IPS-NIHi11 (cell line): ENCODE measurements around the gene SND1.

ENCODE experiments used
- DNase-seq: peaks from one replicate; pipeline ENCODE4 v3.0.0; 2012; ENCODE audit warnings: mixed read lengths, low spot score

SND1 gene

GRCh38 chr7:128139406-128139805 is 487.4 kb downstream of the SND1 start:
- no peak for DNase-seq

- no peak for DNase-seq
These were observed 489.7 kb downstream of the SND1 start for GRCh38 chr7:128141683-128142195.
